ENCODE data around the gene MFAP4.

- TF ChIP-seq SPI1 (IDR thresholded peaks at IDR 0.05; ENCODE audit: borderline replicate concordance, low read depth) (no peak), CTCF (IDR thresholded peaks at IDR 0.05; ENCODE audit: insufficient read depth, low read length) (no peak)
Observed at GRCh38 chr17:19372866-19373504, 14.0 kb downstream of the MFAP4 start.
